DND-41 (cell line): ENCODE data around the gene DAZAP1.

Source experiments
- ATAC-seq: fragments of 200-7000 bp; cut with Tn5 transposase; 3 replicates; pipeline ENCODE4 v1.9.1; 2021; ENCODE audit warnings: low read depth; ENCODE audit not compliant: insufficient read depth
- DNase-seq: peaks from one replicate; pipeline ENCODE4 v3.0.0-alpha.2; 2020
- H2AFZ ChIP-seq: 2 replicates; pipeline ENCODE4 v1.6.0; 2012; ENCODE audit warnings: low read depth, low read length
- H3K27ac ChIP-seq: 2 replicates; pipeline ENCODE4 v1.5.1; 2012; ENCODE audit warnings: low read length, inconsistent platforms
- H3K27me3 ChIP-seq: fragments of 200-600 bp; sonication (generic); 2 replicates; pipeline ENCODE4 v1.6.0; 2012; ENCODE audit warnings: low read length, mild to moderate bottlenecking, inconsistent platforms; ENCODE audit not compliant: insufficient read depth, poor library complexity
- H3K36me3 ChIP-seq: 2 replicates; pipeline ENCODE4 v1.5.1; 2012; ENCODE audit warnings: low read length, inconsistent platforms; ENCODE audit not compliant: insufficient read depth
- H3K4me1 ChIP-seq: 2 replicates; pipeline ENCODE4 v1.5.1; 2012; ENCODE audit warnings: mild to moderate bottlenecking, low read length; ENCODE audit not compliant: insufficient read depth
- H3K4me2 ChIP-seq: 2 replicates; pipeline ENCODE4 v1.6.0; 2012; ENCODE audit warnings: mild to moderate bottlenecking, moderate library complexity, low read length, inconsistent platforms; ENCODE audit not compliant: insufficient read depth
- H3K4me3 ChIP-seq, 2 experiments: fragments of 200-600 bp in 1 of 2; shearing (Covaris generic) in 1 of 2; 2 replicates each; pipeline ENCODE4 v1.5.1; 2012 to 2016; ENCODE audit warnings: inconsistent platforms in 2 of 2, low read length in 2 of 2, mild to moderate bottlenecking in 2 of 2, low read depth in 1 of 2, moderate library complexity in 1 of 2
- H3K79me2 ChIP-seq: 2 replicates; pipeline ENCODE4 v1.6.0; 2012; ENCODE audit warnings: low read length, inconsistent platforms; ENCODE audit not compliant: insufficient read depth
- H3K9ac ChIP-seq: 2 replicates; pipeline ENCODE4 v1.6.0; 2012; ENCODE audit warnings: low read depth, mild to moderate bottlenecking, inconsistent platforms, low read length, moderate library complexity
- H3K9me3 ChIP-seq: 2 replicates; pipeline ENCODE4 v1.5.1; 2012; ENCODE audit warnings: low read length, moderate library complexity, mild to moderate bottlenecking, inconsistent platforms; ENCODE audit not compliant: insufficient read depth, severe bottlenecking
- H4K20me1 ChIP-seq: 2 replicates; pipeline ENCODE4 v1.6.0; 2012; ENCODE audit warnings: low read length; ENCODE audit not compliant: insufficient read depth
- CTCF ChIP-seq: IDR thresholded peaks from 2 replicates; pipeline ENCODE4 v1.5.1; 2012; ENCODE audit warnings: borderline replicate concordance, low read length, moderate library complexity, mild to moderate bottlenecking; ENCODE audit not compliant: poor library complexity, severe bottlenecking; ENCODE audit errors: extremely low read depth
- EZH2 ChIP-seq: IDR thresholded peaks from 3 replicates; pipeline ENCODE4 v1.6.1; 2012; ENCODE audit warnings: borderline replicate concordance, low read depth, mild to moderate bottlenecking, moderate library complexity, low read length, inconsistent platforms; ENCODE audit not compliant: severe bottlenecking

The DAZAP1 gene

GRCh38 chr19:1412323-1412923, 5.0 kb downstream of the DAZAP1 start:
- H3K9ac ChIP-seq, result no peak overlapping the region
- peaks cover 85% of the 10 kb centered on the region for H3K36me3 ChIP-seq
- peaks cover 89% of the 10 kb centered on the region for H4K20me1 ChIP-seq
- no peak overlapping the region; a peak in 1 of 4 replicates for H3K4me3 ChIP-seq
- peak overlapping the region; percentile 84 for H3K4me2 ChIP-seq
- H3K27ac ChIP-seq, result no peak overlapping the region
- TF ChIP-seq EZH2, result no peak
- TF ChIP-seq CTCF, result no peak
- no peak for ATAC-seq
- peaks cover 44% of the 10 kb centered on the region for H3K4me1 ChIP-seq
- H3K27me3 ChIP-seq, result no peaks in the 10 kb centered on the region
- H2AFZ ChIP-seq, result no peak overlapping the region
- peaks cover 99% of the 10 kb centered on the region for H3K79me2 ChIP-seq
- no peak for DNase-seq
- no peaks in the 10 kb centered on the region for H3K9me3 ChIP-seq

- Histone ChIP-seq H3K4me3 (no peak overlapping the region), H3K9me3 (no peaks in the 10 kb centered on the region), H3K9ac (no peak overlapping the region), H4K20me1 (peaks cover 97% of the 10 kb centered on the region), H3K4me2 (peak overlapping the region; percentile 15), H3K27ac (no peak overlapping the region), H3K27me3 (no peaks in the 10 kb centered on the region), H3K79me2 (peaks cover 100% of the 10 kb centered on the region), H3K36me3 (peaks cover 93% of the 10 kb centered on the region), H2AFZ (no peak overlapping the region), H3K4me1 (peaks cover 44% of the 10 kb centered on the region)
- no peak for ATAC-seq
- TF ChIP-seq EZH2 (no peak), CTCF (no peak)
- no peak for DNase-seq
Measured at GRCh38 chr19:1412995-1413800, 5.8 kb downstream of the DAZAP1 start.

GRCh38 chr19:1416014-1416841, 8.8 kb downstream of the DAZAP1 start:
- Histone ChIP-seq H3K27ac (no peak overlapping the region), H3K4me3 (no peak overlapping the region), H3K9me3 (no peaks in the 10 kb centered on the region), H4K20me1 (peaks cover 97% of the 10 kb centered on the region), H3K27me3 (no peaks in the 10 kb centered on the region), H3K36me3 (peaks cover 95% of the 10 kb centered on the region), H3K79me2 (peaks cover 99% of the 10 kb centered on the region), H2AFZ (no peak overlapping the region), H3K4me1 (peaks cover 18% of the 10 kb centered on the region), H3K9ac (no peak overlapping the region), H3K4me2 (no peak overlapping the region)
- TF ChIP-seq EZH2, result no peak
- no peak for TF ChIP-seq CTCF
- DNase-seq, result no peak
- ATAC-seq, result no peak
